Hematopoietic multipotent progenitor cell treated with erythropoietin and hydrocortisone succinate and interleukin-3 and kit ligand, for 4 days (in vitro differentiated cells): ENCODE results near the gene XKR7.

Experiments used
- DNase-seq: peaks from one replicate; pipeline ENCODE4 v3.0.0-alpha.2; 2015

The XKR7 gene

DNA sequence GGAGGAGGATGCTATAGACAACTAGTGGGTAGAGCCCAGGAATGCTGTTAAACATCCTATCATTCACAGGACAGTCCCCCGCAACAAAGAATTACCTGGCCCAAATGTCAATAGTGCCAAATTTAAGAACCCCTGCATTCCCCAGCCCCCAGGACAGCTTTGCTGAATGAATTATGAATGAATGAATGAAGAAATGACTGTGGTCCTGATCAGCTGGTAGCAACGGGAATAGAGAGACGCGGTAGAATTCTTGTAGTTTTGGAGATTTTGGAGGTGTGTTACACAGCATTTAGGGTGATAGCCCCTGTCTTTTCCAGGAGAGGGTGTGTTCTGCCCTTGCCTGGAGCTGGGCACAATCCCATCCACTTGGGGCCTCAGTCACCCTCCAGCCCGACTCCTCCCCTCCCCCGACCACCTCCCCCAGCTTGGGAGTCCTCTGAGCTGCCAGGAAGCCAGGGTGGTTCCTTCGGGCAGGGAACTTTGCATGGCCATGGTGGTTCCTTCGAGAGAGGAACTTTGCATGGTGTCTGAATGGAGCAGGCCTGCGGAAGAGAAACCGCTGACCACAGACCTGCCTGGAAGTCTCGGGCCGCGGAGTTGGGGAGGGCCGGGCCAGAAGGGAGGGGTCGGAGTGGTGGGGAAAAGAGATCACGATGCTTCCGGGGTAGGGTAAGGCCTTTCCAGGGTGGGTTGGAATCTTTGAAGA, 83.1 kb downstream of the XKR7 start:
- DNase-seq, result peak; percentile 79

GRCh38 chr20:32051720-32052089, 83.8 kb downstream of the XKR7 start:
- no peak for DNase-seq

DNA sequence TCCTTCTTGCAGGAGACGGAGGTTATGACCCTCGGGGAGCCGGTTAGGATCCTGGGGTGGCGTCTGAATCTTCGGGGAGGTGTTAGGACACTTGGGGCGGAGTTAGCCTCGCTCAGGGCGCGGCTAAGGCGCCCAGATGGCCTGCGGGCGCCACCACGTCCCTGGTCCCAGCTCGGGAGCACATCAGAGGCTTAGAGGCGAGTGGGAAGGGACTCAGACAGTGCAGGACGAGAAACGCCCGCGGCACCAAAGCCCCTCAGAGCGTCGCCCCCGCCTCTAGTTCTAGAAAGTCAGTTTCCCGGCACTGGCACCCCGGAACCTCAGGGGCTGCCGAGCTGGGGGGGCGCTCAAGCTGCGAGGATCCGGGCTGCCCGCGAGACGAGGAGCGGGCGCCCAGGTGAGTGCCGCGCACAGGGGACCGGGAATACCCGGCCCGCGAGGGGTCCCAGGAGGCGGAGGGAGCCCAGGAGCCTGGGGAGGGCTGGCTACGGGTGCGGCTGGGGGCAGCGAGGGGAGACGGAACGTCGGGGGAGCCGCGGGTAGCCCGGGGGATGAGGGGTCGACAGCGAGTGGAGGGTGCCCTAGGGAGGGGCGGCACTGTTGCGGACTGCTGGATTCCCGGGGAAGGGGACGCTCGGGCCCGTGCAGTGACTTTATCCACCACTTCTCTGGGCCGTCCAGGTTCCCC, 84.3 kb downstream of the XKR7 start, which contains the start of gene HCK:
HCK (plus strand) TSS at position 153 of the 688 bp plus-strand sequence.
- DNase-seq, result peak; percentile 62

GRCh38 chr20:32052778-32053362, 84.9 kb downstream of the XKR7 start:
- peak; percentile 64 for DNase-seq
